Bronchial epithelial cell (primary cell): ENCODE results near the gene CALHM5. TPM values are rescaled to one million over a fixed set of nuclear protein-coding genes. Genes with fewer than 3 reads are reported as not detected.
"Not testable (repeated sequence)": the region's sequence is repeated elsewhere in the genome, so short reads cannot be mapped to it uniquely, and the experiment has no call there.

Experiments
- DNase-seq: peaks from one replicate; pipeline ENCODE4 v3.0.0-alpha.2; 2010; ENCODE audit warnings: low read depth
- FAIRE-seq: peaks from 2 replicates; lab custom pipeline; 2011; peaks lifted over from hg19 to GRCh38; lab: Jason Lieb, UNC
- H3K27me3 ChIP-seq: 2 replicates; pipeline ENCODE4 v1.5.1; 2011; ENCODE audit warnings: low read length; ENCODE audit not compliant: control insufficient read depth, insufficient read depth
- H3K36me3 ChIP-seq: 2 replicates; pipeline ENCODE4 v1.5.1; 2011; ENCODE audit warnings: low read length; ENCODE audit not compliant: control insufficient read depth, insufficient read depth
- H3K4me3 ChIP-seq: 2 replicates; pipeline ENCODE4 v1.5.1; 2011; ENCODE audit warnings: mild to moderate bottlenecking, low read depth, low read length, control low read depth
- total RNA-seq: library from RNA; depleted of rRNA; stranded (reverse); fragments of >200 nt; gene quantifications from 2 replicates; pipeline ENCODE4 v1.2.1, GENCODE V29; 2014
- TF ChIP-seq, protein P1 (sequence below): IDR thresholded peaks from 2 replicates; pipeline ENCODE4 v1.5.1; 2011; ENCODE audit warnings: mild to moderate bottlenecking, moderate library complexity, low read length, control low read depth, inconsistent platforms; ENCODE audit not compliant: insufficient read depth, severe bottlenecking

The CALHM5 gene
- total RNA-seq, 1 donor from 2014 or later, result under 0.01 TPM

DNA sequence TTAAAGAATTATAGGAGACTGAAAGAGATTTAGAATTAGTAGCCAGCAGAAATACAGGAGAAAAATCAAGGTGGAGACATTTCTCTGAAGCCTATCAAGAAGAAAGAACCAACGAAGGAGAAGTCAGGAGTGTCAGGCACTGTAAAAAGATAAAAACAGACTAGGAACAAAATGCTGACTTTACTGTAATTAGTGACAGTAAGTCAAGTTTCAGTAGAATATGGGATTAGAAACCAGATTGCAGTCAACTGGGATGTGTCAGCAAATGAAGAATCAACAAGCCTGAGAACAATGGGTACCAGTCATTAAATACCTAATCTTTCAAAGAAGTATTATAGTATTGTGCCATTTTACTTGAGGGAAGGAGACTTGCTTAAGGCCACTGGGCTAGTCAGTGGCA is 28.7 kb upstream of the CALHM5 start:
- Histone ChIP-seq H3K27me3 (peaks cover 4% of the 10 kb centered on the region), H3K36me3 (no peaks in the 10 kb centered on the region), H3K4me3 (no peak overlapping the region)
- DNase-seq (no peak), FAIRE-seq (no peak)
- TF ChIP-seq, protein P1, sequence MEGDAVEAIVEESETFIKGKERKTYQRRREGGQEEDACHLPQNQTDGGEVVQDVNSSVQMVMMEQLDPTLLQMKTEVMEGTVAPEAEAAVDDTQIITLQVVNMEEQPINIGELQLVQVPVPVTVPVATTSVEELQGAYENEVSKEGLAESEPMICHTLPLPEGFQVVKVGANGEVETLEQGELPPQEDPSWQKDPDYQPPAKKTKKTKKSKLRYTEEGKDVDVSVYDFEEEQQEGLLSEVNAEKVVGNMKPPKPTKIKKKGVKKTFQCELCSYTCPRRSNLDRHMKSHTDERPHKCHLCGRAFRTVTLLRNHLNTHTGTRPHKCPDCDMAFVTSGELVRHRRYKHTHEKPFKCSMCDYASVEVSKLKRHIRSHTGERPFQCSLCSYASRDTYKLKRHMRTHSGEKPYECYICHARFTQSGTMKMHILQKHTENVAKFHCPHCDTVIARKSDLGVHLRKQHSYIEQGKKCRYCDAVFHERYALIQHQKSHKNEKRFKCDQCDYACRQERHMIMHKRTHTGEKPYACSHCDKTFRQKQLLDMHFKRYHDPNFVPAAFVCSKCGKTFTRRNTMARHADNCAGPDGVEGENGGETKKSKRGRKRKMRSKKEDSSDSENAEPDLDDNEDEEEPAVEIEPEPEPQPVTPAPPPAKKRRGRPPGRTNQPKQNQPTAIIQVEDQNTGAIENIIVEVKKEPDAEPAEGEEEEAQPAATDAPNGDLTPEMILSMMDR, result no peak

DNA sequence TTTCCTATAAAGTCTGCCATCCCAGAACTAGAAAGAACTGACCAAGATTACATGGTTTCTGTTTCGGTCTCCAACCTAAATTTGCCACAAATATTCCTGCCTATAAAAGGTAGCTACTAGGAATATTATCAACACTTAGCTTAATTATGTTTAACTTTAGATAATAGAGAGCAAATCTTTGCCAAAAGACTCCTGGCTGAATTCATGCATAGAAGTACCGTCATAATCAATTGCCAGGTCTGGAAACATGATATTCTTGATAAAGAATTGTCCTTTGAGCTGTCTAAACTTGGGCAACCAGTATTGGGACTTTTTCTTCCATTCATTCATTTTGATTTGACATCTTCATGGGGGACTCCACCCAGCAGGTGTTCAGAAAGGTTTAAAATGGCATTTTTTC is 27.8 kb upstream of the CALHM5 start:
- TF ChIP-seq, protein P1, result no peak
- DNase-seq, result no peak
- Histone ChIP-seq H3K27me3 (peaks cover 4% of the 10 kb centered on the region), H3K36me3 (no peaks in the 10 kb centered on the region), H3K4me3 (no peak overlapping the region)
- FAIRE-seq, result no peak

DNA sequence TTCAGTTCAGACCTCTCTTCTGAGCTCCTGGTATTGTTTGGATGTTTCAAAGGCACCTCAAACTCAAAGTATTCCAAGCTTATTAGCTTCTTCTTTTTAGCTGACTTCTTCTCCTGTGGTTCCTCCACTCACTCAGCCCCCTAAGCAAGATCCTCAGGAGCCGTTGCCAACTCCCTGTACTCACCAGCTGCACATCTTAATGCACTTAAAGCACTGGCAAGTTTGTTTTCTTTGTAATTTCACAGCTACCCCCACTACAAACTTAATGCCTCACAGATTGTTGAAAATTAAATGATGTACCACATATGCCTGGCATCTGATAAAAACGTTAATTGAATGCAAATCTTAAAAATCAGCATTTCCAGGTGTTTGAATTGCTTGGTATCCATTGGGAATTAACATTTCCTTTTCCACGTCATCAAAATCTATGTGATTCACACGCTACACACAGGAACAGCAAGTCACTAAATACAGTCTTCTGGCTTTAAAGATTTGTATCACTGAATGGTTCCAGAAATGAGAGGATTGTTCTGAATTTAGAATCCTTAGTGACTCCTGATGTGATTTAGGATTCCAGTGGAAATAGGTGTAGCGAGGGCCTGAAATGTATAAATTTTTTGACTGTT is 25.8 kb upstream of the CALHM5 start:
- no peaks in the 10 kb centered on the region for H3K36me3 ChIP-seq
- TF ChIP-seq, protein P1, result no peak
- FAIRE-seq (no peak), DNase-seq (no peak)
- no peak overlapping the region for H3K4me3 ChIP-seq
- H3K27me3 ChIP-seq, result peaks cover 3% of the 10 kb centered on the region

DNA sequence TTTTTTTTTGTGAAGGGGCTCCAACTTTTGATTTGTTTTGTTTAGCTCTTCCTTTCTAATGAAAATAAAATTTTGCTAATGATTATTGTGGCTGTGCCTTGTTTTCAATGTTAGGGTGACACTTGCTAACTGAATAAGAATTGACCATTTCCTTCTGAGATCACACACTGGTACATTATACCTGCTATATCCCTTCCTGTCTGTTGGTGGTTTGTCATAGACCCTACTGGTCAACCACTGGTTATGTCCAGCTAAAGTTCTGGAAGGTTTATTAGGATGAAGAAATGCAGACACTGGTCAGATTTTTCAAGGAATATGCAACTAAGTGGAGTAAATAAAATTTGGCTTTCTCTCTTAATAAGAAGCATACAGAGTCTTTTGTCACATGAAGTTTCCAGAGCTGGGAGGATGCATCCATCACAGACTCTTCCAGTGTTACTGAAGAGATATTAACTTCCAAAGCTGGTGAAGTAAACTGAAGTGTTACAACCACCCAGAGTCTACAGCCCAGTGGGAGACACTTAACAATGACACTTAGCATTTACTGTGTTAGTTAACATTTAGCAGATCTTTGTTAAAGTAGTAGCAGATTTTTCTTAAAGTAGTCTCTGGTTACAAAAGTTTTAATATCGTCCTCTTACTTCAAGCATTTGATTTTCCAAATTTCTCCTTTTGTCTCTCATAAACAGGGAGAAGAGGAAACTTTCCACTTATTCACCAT is 19.7 kb upstream of the CALHM5 start:
- Histone ChIP-seq H3K27me3 (no peaks in the 10 kb centered on the region), H3K36me3 (no peaks in the 10 kb centered on the region), H3K4me3 (no peak overlapping the region)
- FAIRE-seq, result no peak
- TF ChIP-seq, protein P1, result no peak
- no peak for DNase-seq

DNA sequence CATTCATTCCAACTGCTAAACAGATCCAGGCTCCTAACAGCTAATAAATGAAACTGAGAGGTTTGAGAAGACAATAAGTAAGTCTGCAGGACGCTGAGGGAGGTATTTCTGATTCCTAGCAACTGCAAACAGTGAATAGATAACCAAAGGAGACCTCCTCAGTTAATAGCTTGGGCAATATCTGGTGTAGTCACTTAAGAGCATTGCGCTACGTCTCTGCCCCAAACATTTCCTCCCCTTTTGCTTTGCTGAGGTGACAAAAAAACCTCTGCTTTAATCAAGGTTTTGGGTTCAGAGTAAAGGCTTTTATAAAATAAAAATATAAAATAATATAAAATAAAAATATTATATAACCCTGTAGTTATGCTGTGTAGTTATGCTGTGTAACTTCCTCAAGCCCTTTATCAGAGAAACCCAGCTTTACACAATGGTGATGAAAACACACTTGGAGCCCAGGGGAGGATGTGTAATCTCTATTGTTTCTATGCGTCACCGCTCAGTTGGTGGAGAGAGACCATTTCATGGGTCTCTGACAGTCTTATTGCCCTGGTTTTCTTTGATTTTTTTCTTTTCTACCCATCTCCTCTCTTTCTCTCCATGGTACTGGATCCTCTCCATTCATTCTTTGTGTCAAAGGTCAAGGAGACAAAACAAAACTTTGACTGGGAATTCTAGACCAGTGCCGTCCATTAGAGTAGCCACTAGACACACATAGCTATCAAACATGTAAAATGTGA is 18.9 kb upstream of the CALHM5 start:
- TF ChIP-seq, protein P1, result no peak
- Histone ChIP-seq H3K27me3 (no peaks in the 10 kb centered on the region), H3K4me3 (no peak overlapping the region), H3K36me3 (no peaks in the 10 kb centered on the region)
- FAIRE-seq (no peak), DNase-seq (no peak)

DNA sequence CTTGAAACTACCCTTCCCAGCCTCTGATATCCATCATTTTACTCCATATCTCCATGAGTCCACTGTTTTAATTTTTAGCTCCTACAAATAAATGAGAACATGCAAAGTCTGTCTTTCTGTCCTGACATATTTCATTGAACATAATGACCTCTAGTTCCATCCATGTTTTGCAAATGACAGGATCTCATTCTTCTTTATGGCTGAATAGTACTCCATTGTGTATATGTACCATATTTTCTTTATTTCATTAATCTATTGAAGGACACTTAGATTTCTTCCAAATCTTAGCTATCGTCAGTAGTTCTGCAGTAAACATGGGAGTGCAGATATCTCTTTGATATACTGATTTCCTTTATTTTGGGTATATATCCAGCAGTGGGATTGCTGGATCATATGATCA is 16.3 kb upstream of the CALHM5 start:
- not testable (repeated sequence) for H3K36me3 ChIP-seq, DNase-seq, FAIRE-seq, H3K4me3 ChIP-seq, H3K27me3 ChIP-seq
